Liver (tissue), 9 donors: Measurements from ENCODE around the gene ZNF695. TPM values are rescaled to one million over a fixed set of nuclear protein-coding genes. Genes with fewer than 3 reads are reported as not detected.

Experiments
- DNase-seq: peaks from one replicate; pipeline ENCODE4 v3.0.0-alpha.2; 2017; ENCODE audit warnings: low spot score
- H3K27ac ChIP-seq, 2 donors: one replicate each; pipeline ENCODE4 v1.7.0; 2013; ENCODE audit warnings: inconsistent platforms in 2 of 2, low read length in 2 of 2, control low read depth in 1 of 2, low read depth in 1 of 2, mild to moderate bottlenecking in 1 of 2
- H3K27me3 ChIP-seq, 4 donors: one replicate each; pipeline versions ENCODE4 v1.6.1 to v1.7.0; 2013; ENCODE audit warnings: low read length in 3 of 4, inconsistent platforms in 1 of 4, mild to moderate bottlenecking in 1 of 4, moderate library complexity in 1 of 4; ENCODE audit not compliant: control insufficient read depth in 4 of 4, insufficient read depth in 4 of 4
- H3K36me3 ChIP-seq, 4 donors: one replicate each; pipeline versions ENCODE4 v1.6.1 to v1.7.0; 2013; ENCODE audit warnings: low read length in 3 of 4, mild to moderate bottlenecking in 3 of 4, low read depth in 1 of 4, moderate library complexity in 1 of 4; ENCODE audit not compliant: control insufficient read depth in 4 of 4, insufficient read depth in 3 of 4
- H3K4me1 ChIP-seq, 4 donors: one replicate each; pipeline versions ENCODE4 v1.6.1 to v1.7.0; 2013; ENCODE audit warnings: low read length in 3 of 4, mild to moderate bottlenecking in 3 of 4, moderate library complexity in 1 of 4; ENCODE audit not compliant: control insufficient read depth in 4 of 4, insufficient read depth in 4 of 4
- H3K4me3 ChIP-seq, 3 donors: one replicate each; pipeline versions ENCODE4 v1.6.1 to v1.7.0; 2013; ENCODE audit warnings: low read length in 3 of 3, control low read depth in 1 of 3, low read depth in 1 of 3, mild to moderate bottlenecking in 1 of 3
- H3K9ac ChIP-seq, 2 donors: one replicate each; pipeline ENCODE4 v1.7.0; 2013; ENCODE audit warnings: low read length in 2 of 2, mild to moderate bottlenecking in 2 of 2, moderate library complexity in 2 of 2, control low read depth in 1 of 2, low read depth in 1 of 2
- H3K9me3 ChIP-seq, 4 donors: one replicate each; pipeline versions ENCODE4 v1.6.1 to v1.7.0; 2013; ENCODE audit warnings: low read length in 3 of 4; ENCODE audit not compliant: control insufficient read depth in 4 of 4
- EGR1 ChIP-seq, 2 donors: IDR thresholded peaks; 2 replicates each; pipeline ENCODE4 v1.6.1; 2016 to 2018; ENCODE audit warnings: antibody characterized with exemption in 2 of 2, low read depth in 2 of 2
- FOXA1 ChIP-seq: IDR thresholded peaks from 2 replicates; pipeline ENCODE4 v1.6.1; 2016; ENCODE audit warnings: antibody characterized with exemption
- FOXA2 ChIP-seq: IDR thresholded peaks from 2 replicates; pipeline ENCODE4 v1.6.1; 2016; ENCODE audit warnings: antibody characterized with exemption
- GABPA ChIP-seq, 2 donors: IDR thresholded peaks in 1 of 2; conservative IDR thresholded peaks in 1 of 2; 2 replicates each; pipeline ENCODE4 v1.6.1; 2016; ENCODE audit warnings: antibody characterized with exemption in 2 of 2, mild to moderate bottlenecking in 1 of 2, moderate library complexity in 1 of 2
- HNF4A ChIP-seq, 2 donors: conservative IDR thresholded peaks; 2 replicates each; pipeline ENCODE4 v1.6.1; 2016; ENCODE audit warnings: antibody characterized with exemption in 2 of 2, mild to moderate bottlenecking in 2 of 2
- HNF4G ChIP-seq: IDR thresholded peaks from 2 replicates; pipeline ENCODE4 v1.6.1; 2016; ENCODE audit warnings: antibody characterized with exemption
- JUND ChIP-seq, 2 donors: IDR thresholded peaks; 2 replicates each; pipeline ENCODE4 v1.6.1; 2016; ENCODE audit warnings: antibody characterized with exemption in 2 of 2
- MAX ChIP-seq: IDR thresholded peaks from 2 replicates; pipeline ENCODE4 v1.6.1; 2016; ENCODE audit warnings: antibody characterized with exemption
- NR2F2 ChIP-seq: IDR thresholded peaks from 2 replicates; pipeline ENCODE4 v1.6.1; 2016; ENCODE audit warnings: antibody characterized with exemption
- RAD21 ChIP-seq, 2 donors: IDR thresholded peaks; 2 replicates each; pipeline ENCODE4 v1.6.1; 2016; ENCODE audit warnings: antibody characterized with exemption in 2 of 2, mild to moderate bottlenecking in 2 of 2
- RXRA ChIP-seq, 2 donors: IDR thresholded peaks; 2 replicates each; pipeline ENCODE4 v1.6.1; 2017 to 2018; ENCODE audit warnings: antibody characterized with exemption in 2 of 2, mild to moderate bottlenecking in 1 of 2
- SP1 ChIP-seq: IDR thresholded peaks from 2 replicates; pipeline ENCODE4 v1.6.1; 2018; ENCODE audit warnings: antibody characterized with exemption, mild to moderate bottlenecking
- YY1 ChIP-seq: IDR thresholded peaks from 2 replicates; pipeline ENCODE4 v1.6.1; 2016; ENCODE audit warnings: antibody characterized with exemption, mild to moderate bottlenecking
- ZBTB33 ChIP-seq: IDR thresholded peaks from 2 replicates; pipeline ENCODE4 v1.6.1; 2016; ENCODE audit warnings: antibody characterized with exemption
- WGBS: extraction: QIAGEN DNeasy Blood & Tissue Kit; methylation state at CpG from one replicate; pipeline ENCODE4 v1.1.7; 2013; 5-methylcytosine and 5-hydroxymethylcytosine counted together
- polyA plus RNA-seq, 2 donors: library from polyadenylated mRNA; stranded (reverse) in 1 of 2; unstranded in 1 of 2; fragments of 200-250 nt in 1 of 2; fragments of >200 nt in 1 of 2; fragmentation: Nextera tagmentation in 1 of 2; extraction: Ambion mirVana in 1 of 2; gene quantifications; one replicate each; pipeline versions ENCODE4 v1.2.1 to v1.2.3, GENCODE V29; 2013 to 2015
- total RNA-seq, 2 donors: library from RNA; depleted of rRNA; stranded (reverse); fragments of >200 nt; gene quantifications; one replicate each; pipeline ENCODE4 v1.2.3, GENCODE V29; 2014
- TF ChIP-seq, protein P1 (sequence below): IDR thresholded peaks from 2 replicates; pipeline ENCODE4 v1.6.1; 2016; ENCODE audit warnings: antibody characterized with exemption
- TF ChIP-seq, protein P2 (sequence below): fragments of 150-350 bp; IDR thresholded peaks from 2 replicates; pipeline ENCODE4 v1.5.1; 2017; ENCODE audit warnings: improper control_type of control experiment, low read depth, low read length; ENCODE audit not compliant: missing input control
- TF ChIP-seq, protein P3 (sequence below): IDR thresholded peaks from 2 replicates; pipeline ENCODE4 v1.6.1; 2016; ENCODE audit warnings: antibody characterized with exemption, mild to moderate bottlenecking
- donor health status: healthy.
- donor health status: healthy.
- donor health status: healthy.
- donor health status: healthy.
- donor health status: healthy.

Gene ZNF695
- total and polyA plus RNA-seq, 4 donors: 1.5 TPM; not detected in 3

- peak overlapping the region in 1 of 3 donors; percentile 64 for H3K4me3 ChIP-seq
- TF ChIP-seq SP1: no peak
- no peak for TF ChIP-seq NR2F2
- TF ChIP-seq, protein P1, sequence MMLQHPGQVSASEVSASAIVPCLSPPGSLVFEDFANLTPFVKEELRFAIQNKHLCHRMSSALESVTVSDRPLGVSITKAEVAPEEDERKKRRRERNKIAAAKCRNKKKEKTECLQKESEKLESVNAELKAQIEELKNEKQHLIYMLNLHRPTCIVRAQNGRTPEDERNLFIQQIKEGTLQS: no peak
- TF ChIP-seq, protein P2, sequence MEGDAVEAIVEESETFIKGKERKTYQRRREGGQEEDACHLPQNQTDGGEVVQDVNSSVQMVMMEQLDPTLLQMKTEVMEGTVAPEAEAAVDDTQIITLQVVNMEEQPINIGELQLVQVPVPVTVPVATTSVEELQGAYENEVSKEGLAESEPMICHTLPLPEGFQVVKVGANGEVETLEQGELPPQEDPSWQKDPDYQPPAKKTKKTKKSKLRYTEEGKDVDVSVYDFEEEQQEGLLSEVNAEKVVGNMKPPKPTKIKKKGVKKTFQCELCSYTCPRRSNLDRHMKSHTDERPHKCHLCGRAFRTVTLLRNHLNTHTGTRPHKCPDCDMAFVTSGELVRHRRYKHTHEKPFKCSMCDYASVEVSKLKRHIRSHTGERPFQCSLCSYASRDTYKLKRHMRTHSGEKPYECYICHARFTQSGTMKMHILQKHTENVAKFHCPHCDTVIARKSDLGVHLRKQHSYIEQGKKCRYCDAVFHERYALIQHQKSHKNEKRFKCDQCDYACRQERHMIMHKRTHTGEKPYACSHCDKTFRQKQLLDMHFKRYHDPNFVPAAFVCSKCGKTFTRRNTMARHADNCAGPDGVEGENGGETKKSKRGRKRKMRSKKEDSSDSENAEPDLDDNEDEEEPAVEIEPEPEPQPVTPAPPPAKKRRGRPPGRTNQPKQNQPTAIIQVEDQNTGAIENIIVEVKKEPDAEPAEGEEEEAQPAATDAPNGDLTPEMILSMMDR: no peak
- TF ChIP-seq RAD21 (IDR thresholded peaks at IDR 0.05): no peak
- no peak for TF ChIP-seq YY1
- TF ChIP-seq, protein P3, sequence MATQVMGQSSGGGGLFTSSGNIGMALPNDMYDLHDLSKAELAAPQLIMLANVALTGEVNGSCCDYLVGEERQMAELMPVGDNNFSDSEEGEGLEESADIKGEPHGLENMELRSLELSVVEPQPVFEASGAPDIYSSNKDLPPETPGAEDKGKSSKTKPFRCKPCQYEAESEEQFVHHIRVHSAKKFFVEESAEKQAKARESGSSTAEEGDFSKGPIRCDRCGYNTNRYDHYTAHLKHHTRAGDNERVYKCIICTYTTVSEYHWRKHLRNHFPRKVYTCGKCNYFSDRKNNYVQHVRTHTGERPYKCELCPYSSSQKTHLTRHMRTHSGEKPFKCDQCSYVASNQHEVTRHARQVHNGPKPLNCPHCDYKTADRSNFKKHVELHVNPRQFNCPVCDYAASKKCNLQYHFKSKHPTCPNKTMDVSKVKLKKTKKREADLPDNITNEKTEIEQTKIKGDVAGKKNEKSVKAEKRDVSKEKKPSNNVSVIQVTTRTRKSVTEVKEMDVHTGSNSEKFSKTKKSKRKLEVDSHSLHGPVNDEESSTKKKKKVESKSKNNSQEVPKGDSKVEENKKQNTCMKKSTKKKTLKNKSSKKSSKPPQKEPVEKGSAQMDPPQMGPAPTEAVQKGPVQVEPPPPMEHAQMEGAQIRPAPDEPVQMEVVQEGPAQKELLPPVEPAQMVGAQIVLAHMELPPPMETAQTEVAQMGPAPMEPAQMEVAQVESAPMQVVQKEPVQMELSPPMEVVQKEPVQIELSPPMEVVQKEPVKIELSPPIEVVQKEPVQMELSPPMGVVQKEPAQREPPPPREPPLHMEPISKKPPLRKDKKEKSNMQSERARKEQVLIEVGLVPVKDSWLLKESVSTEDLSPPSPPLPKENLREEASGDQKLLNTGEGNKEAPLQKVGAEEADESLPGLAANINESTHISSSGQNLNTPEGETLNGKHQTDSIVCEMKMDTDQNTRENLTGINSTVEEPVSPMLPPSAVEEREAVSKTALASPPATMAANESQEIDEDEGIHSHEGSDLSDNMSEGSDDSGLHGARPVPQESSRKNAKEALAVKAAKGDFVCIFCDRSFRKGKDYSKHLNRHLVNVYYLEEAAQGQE: no peak
- TF ChIP-seq GABPA (IDR thresholded peaks at IDR 0.05 in 1 of 2, conservative IDR thresholded peaks at IDR 0.05 in 1 of 2): no peak
- no peak for TF ChIP-seq HNF4G
- TF ChIP-seq MAX: no peak
- no peak for TF ChIP-seq EGR1 (IDR thresholded peaks at IDR 0.05; ENCODE audit: low read depth in 2 of 2)
- no peak for TF ChIP-seq HNF4A (conservative IDR thresholded peaks at IDR 0.05)
- no peak for TF ChIP-seq FOXA1
- no peak for TF ChIP-seq ZBTB33
- no peak for TF ChIP-seq JUND (IDR thresholded peaks at IDR 0.05)
- no peaks in the 10 kb centered on the region for H3K27me3 ChIP-seq
- peaks cover 24 to 77% (median 48%) of the 10 kb centered on the region in 4 donors for H3K9me3 ChIP-seq
- no peak for DNase-seq
- H3K9ac ChIP-seq: no peak overlapping the region
- H3K4me1 ChIP-seq: no peaks in the 10 kb centered on the region
- no peaks in the 10 kb centered on the region for H3K36me3 ChIP-seq
- 97% methylated on average over 1 of the region's 1 CpG for WGBS
- H3K27ac ChIP-seq: no peak overlapping the region
Observed at GRCh38 chr1:246987083-246987690, 20.7 kb downstream of the ZNF695 start.

DNA sequence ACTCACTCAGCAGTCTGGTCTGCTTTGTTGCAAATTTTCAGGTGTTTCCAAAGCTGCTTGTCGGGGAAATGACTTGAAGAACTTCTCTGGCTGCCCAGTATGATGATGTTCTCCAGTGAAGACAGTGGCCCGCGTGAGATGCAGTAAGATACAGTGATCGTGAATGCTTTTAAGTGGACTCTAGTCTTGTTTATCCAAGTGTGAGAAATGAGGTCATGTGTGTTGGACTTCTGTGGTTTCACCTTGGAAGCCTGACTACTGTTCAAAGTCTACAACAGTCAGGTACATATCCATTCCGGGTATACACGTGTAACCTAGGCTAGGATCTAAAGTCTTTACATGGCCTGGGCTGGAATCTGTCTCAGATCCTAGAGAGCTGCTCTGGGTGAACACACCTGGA lies 29.1 kb downstream of the ZNF695 start:
- no peak for DNase-seq
- peaks cover 14 to 42% (median 25%) of the 10 kb centered on the region in 4 donors for H3K9me3 ChIP-seq
- peak overlapping the region in 1 of 3 donors; percentile 29 for H3K4me3 ChIP-seq
- no peak overlapping the region for H3K9ac ChIP-seq
- no peaks in the 10 kb centered on the region for H3K36me3 ChIP-seq
- WGBS: 90% methylated on average over 6 of the region's 6 CpGs
- H3K27ac ChIP-seq: no peak overlapping the region
- no peaks in the 10 kb centered on the region for H3K27me3 ChIP-seq
- no peaks in the 10 kb centered on the region for H3K4me1 ChIP-seq
- TF ChIP-seq NR2F2: no peak
- TF ChIP-seq SP1: no peak
- TF ChIP-seq, protein P2: no peak
- TF ChIP-seq EGR1 (IDR thresholded peaks at IDR 0.05; ENCODE audit: low read depth in 2 of 2): no peak
- TF ChIP-seq, protein P3: no peak
- TF ChIP-seq FOXA1: no peak
- no peak for TF ChIP-seq YY1
- no peak for TF ChIP-seq FOXA2
- TF ChIP-seq RXRA (IDR thresholded peaks at IDR 0.05): no peak
